Brain microvascular endothelial cell (primary cell): ENCODE measurements around the gene DVL1.

ENCODE experiments used
- DNase-seq: peaks from one replicate; pipeline ENCODE4 v3.0.0-alpha.2; 2020
- H3K27ac ChIP-seq: fragments of 250-450 bp; sonication (Bioruptor Pico); 2 replicates; pipeline ENCODE4 v1.5.1; 2020; ENCODE audit warnings: mild to moderate bottlenecking, moderate library complexity
- H3K27me3 ChIP-seq: fragments of 250-450 bp; sonication (Bioruptor Pico); replicated peaks from 2 replicates; pipeline ENCODE4 v1.5.1; 2020; ENCODE audit warnings: mild to moderate bottlenecking
- H3K36me3 ChIP-seq: fragments of 250-450 bp; sonication (Bioruptor Pico); replicated peaks from 2 replicates; pipeline ENCODE4 v1.5.1; 2020; ENCODE audit warnings: mild to moderate bottlenecking
- H3K4me3 ChIP-seq: 2 replicates; pipeline ENCODE4 v1.5.1; 2011; ENCODE audit warnings: low read depth, mild to moderate bottlenecking, control low read depth, low read length, moderate library complexity
- CTCF ChIP-seq: IDR thresholded peaks from 2 replicates; pipeline ENCODE4 v1.5.1; 2011; ENCODE audit warnings: low read depth, mild to moderate bottlenecking, moderate library complexity, low read length, control low read depth, inconsistent platforms; ENCODE audit errors: missing control alignments
- in situ Hi-C: cut with HindIII; loops from 2 replicates; pipeline ENCODE4 v1.10.0; 2017; ENCODE audit warnings: low sequenced_read_pairs, low pct_ligation_motif_present

The DVL1 gene

GRCh38 chr1:1313500-1314236, 35.5 kb downstream of the DVL1 start:
- in situ Hi-C loops, result no loop called here
- H3K4me3 ChIP-seq, result no peak overlapping the region
- H3K36me3 ChIP-seq, result peaks cover 52% of the 10 kb centered on the region
- no peak for DNase-seq
- H3K27ac ChIP-seq, result no peak overlapping the region
- no peak for TF ChIP-seq CTCF
- no peaks in the 10 kb centered on the region for H3K27me3 ChIP-seq

GRCh38 chr1:1312450-1313314, 36.5 kb downstream of the DVL1 start:
- Histone ChIP-seq H3K27ac (no peak overlapping the region), H3K36me3 (peaks cover 52% of the 10 kb centered on the region), H3K27me3 (no peaks in the 10 kb centered on the region), H3K4me3 (no peak overlapping the region)
- no peak for DNase-seq
- in situ Hi-C loops, result no loop called here
- no peak for TF ChIP-seq CTCF

- Histone ChIP-seq H3K4me3 (no peak overlapping the region), H3K27me3 (no peaks in the 10 kb centered on the region), H3K27ac (no peak overlapping the region), H3K36me3 (peaks cover 52% of the 10 kb centered on the region)
- no peak for DNase-seq
- in situ Hi-C loops, result no loop called here
- no peak for TF ChIP-seq CTCF
Observed at GRCh38 chr1:1311107-1312104, 37.8 kb downstream of the DVL1 start.

GRCh38 chr1:1310476-1311053, 38.7 kb downstream of the DVL1 start:
- Histone ChIP-seq H3K36me3 (peaks cover 52% of the 10 kb centered on the region), H3K27me3 (no peaks in the 10 kb centered on the region)
- no peak for DNase-seq

More at GRCh38 chr1:1310476-1311053, 38.7 kb downstream of the DVL1 start:
- no peak overlapping the region for H3K27ac ChIP-seq
- H3K4me3 ChIP-seq, result no peak overlapping the region
- in situ Hi-C loops, result no loop called here
- TF ChIP-seq CTCF, result peak; percentile 1
